ENCODE results near the gene DAB2IP. TPM values are rescaled to one million over a fixed set of nuclear protein-coding genes. Genes with fewer than 3 reads are reported as not detected.

Gene DAB2IP
- total and polyA plus RNA-seq, 2 experiments from 2014 or later, result 8.9 to 42.8 TPM

DNA sequence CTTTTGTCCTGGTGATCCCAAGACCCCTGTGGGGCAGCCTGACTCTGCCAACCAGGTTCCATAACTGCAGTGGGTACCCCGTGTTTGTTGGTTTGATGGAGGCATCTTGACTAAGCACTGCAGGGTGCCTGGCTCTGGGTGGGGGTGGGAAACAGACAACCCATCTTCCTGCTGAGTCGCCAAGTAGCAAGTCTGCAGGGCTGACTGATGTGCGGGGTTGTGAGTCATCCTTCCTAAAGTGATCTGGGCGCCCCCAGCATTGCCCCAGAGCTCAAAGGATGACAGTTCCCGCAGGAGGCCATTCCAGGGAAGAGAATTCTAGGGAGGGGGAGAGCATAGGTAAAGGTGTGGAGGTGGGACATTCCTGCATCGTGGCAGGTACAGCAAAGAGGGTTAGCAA lies 23.5 kb downstream of the DAB2IP start (continued):
- TF ChIP-seq, protein P1, sequence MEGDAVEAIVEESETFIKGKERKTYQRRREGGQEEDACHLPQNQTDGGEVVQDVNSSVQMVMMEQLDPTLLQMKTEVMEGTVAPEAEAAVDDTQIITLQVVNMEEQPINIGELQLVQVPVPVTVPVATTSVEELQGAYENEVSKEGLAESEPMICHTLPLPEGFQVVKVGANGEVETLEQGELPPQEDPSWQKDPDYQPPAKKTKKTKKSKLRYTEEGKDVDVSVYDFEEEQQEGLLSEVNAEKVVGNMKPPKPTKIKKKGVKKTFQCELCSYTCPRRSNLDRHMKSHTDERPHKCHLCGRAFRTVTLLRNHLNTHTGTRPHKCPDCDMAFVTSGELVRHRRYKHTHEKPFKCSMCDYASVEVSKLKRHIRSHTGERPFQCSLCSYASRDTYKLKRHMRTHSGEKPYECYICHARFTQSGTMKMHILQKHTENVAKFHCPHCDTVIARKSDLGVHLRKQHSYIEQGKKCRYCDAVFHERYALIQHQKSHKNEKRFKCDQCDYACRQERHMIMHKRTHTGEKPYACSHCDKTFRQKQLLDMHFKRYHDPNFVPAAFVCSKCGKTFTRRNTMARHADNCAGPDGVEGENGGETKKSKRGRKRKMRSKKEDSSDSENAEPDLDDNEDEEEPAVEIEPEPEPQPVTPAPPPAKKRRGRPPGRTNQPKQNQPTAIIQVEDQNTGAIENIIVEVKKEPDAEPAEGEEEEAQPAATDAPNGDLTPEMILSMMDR (conservative IDR thresholded peaks at IDR 0.05; ENCODE audit: low read depth in 2 of 2), result no peak

DNA sequence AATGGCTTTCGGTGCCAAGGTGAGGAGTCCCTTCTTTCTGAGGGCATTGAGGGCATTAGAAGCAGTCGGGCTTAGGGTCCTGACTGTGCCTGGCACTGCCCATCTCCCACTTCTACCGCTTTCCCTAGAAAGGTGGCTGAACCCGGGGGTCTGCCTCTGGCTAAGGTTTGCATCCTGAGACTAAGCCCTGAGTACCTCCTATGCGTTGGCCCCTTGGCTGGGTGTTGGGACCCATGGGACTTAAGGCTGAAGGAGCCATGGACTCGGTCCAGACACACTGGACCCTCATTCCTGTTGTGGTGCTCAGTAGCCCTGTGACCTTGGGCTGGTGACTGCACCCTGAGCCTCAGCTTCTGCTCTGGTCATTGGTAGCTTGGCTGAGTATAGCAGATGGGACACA lies 23.9 kb downstream of the DAB2IP start:
- peaks cover 12% of the 10 kb centered on the region for H3K79me2 ChIP-seq (replicated peaks; ENCODE audit: insufficient read depth)
- TF ChIP-seq, protein P1 (conservative IDR thresholded peaks at IDR 0.05; ENCODE audit: low read depth in 2 of 2), result no peak
- TF ChIP-seq, protein P2, sequence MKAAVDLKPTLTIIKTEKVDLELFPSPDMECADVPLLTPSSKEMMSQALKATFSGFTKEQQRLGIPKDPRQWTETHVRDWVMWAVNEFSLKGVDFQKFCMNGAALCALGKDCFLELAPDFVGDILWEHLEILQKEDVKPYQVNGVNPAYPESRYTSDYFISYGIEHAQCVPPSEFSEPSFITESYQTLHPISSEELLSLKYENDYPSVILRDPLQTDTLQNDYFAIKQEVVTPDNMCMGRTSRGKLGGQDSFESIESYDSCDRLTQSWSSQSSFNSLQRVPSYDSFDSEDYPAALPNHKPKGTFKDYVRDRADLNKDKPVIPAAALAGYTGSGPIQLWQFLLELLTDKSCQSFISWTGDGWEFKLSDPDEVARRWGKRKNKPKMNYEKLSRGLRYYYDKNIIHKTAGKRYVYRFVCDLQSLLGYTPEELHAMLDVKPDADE (IDR thresholded peaks at IDR 0.05), result no peak
- TF ChIP-seq, protein P3, sequence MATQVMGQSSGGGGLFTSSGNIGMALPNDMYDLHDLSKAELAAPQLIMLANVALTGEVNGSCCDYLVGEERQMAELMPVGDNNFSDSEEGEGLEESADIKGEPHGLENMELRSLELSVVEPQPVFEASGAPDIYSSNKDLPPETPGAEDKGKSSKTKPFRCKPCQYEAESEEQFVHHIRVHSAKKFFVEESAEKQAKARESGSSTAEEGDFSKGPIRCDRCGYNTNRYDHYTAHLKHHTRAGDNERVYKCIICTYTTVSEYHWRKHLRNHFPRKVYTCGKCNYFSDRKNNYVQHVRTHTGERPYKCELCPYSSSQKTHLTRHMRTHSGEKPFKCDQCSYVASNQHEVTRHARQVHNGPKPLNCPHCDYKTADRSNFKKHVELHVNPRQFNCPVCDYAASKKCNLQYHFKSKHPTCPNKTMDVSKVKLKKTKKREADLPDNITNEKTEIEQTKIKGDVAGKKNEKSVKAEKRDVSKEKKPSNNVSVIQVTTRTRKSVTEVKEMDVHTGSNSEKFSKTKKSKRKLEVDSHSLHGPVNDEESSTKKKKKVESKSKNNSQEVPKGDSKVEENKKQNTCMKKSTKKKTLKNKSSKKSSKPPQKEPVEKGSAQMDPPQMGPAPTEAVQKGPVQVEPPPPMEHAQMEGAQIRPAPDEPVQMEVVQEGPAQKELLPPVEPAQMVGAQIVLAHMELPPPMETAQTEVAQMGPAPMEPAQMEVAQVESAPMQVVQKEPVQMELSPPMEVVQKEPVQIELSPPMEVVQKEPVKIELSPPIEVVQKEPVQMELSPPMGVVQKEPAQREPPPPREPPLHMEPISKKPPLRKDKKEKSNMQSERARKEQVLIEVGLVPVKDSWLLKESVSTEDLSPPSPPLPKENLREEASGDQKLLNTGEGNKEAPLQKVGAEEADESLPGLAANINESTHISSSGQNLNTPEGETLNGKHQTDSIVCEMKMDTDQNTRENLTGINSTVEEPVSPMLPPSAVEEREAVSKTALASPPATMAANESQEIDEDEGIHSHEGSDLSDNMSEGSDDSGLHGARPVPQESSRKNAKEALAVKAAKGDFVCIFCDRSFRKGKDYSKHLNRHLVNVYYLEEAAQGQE (IDR thresholded peaks at IDR 0.05; ENCODE audit: unreplicated experiment), result no peak
- TF ChIP-seq EZH2 (IDR thresholded peaks at IDR 0.05; ENCODE audit: low read depth, unreplicated experiment), result no peak
- no peak overlapping the region for H3K4me2 ChIP-seq
- Mint-ChIP-seq H3K4me1 (peaks cover 28% of the 10 kb centered on the region), H3K36me3 (ENCODE audit: low read depth) (peaks cover 9% of the 10 kb centered on the region), H3K4me3 (no peak overlapping the region), H3K27ac (no peak overlapping the region), H3K27me3 (ENCODE audit: insufficient read depth, low read depth, poor library complexity) (peaks cover 3% of the 10 kb centered on the region), H3K9me3 (no peaks in the 10 kb centered on the region; the same call in 2 of the 3 replicates)
- no peaks in the 10 kb centered on the region for H3K4me1 ChIP-seq (ENCODE audit: insufficient read depth)
- no peaks in the 10 kb centered on the region for H3F3A ChIP-seq (replicated peaks; ENCODE audit: low read depth)
- H3K9me2 ChIP-seq (ENCODE audit: insufficient read depth), result no peaks in the 10 kb centered on the region
- H3K27ac ChIP-seq (ENCODE audit: low read depth), result no peak overlapping the region
- H2AFZ ChIP-seq, result no peak overlapping the region
- peaks cover 11% of the 10 kb centered on the region for H4K20me1 ChIP-seq (replicated peaks; ENCODE audit: insufficient read depth)
- no peaks in the 10 kb centered on the region for H3K36me3 ChIP-seq (ENCODE audit: insufficient read depth)
- DNase-seq (ENCODE audit: low spot score) (no peak), ATAC-seq (no peak)
- no peaks in the 10 kb centered on the region for H3K27me3 ChIP-seq (ENCODE audit: insufficient read depth)
- no peak overlapping the region for H3K4me3 ChIP-seq

Measured in GM23338 (cell line).